GM12873 (cell line): ENCODE results near the gene CHN1.

Experiments used
- TF ChIP-seq, protein P1 (sequence below): IDR thresholded peaks from 2 replicates; pipeline ENCODE4 v1.5.1; 2012; ENCODE audit warnings: low read depth, mild to moderate bottlenecking, moderate library complexity, low read length, control low read depth; ENCODE audit not compliant: insufficient read depth; ENCODE audit errors: missing control alignments

Gene CHN1

DNA sequence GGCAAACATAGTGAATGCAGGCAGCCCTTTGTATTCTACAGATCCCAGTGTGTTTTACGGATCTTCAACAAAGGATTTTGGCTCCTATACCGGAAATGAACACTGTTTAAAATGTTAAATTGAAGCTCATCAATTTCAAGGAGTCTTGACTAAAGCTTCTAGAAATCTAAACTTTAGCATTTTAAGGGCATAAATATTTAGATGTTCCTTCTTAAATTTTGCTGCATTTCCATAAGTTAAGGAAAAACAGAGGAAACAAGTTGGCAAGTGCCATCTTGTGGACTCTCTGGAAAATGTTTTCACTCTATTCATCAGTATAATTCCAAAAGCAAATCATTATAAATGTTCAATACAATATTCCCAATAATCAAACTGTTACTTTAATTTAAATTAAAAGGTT is 19.6 kb downstream of the CHN1 start:
- TF ChIP-seq, protein P1, sequence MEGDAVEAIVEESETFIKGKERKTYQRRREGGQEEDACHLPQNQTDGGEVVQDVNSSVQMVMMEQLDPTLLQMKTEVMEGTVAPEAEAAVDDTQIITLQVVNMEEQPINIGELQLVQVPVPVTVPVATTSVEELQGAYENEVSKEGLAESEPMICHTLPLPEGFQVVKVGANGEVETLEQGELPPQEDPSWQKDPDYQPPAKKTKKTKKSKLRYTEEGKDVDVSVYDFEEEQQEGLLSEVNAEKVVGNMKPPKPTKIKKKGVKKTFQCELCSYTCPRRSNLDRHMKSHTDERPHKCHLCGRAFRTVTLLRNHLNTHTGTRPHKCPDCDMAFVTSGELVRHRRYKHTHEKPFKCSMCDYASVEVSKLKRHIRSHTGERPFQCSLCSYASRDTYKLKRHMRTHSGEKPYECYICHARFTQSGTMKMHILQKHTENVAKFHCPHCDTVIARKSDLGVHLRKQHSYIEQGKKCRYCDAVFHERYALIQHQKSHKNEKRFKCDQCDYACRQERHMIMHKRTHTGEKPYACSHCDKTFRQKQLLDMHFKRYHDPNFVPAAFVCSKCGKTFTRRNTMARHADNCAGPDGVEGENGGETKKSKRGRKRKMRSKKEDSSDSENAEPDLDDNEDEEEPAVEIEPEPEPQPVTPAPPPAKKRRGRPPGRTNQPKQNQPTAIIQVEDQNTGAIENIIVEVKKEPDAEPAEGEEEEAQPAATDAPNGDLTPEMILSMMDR = no peak

DNA sequence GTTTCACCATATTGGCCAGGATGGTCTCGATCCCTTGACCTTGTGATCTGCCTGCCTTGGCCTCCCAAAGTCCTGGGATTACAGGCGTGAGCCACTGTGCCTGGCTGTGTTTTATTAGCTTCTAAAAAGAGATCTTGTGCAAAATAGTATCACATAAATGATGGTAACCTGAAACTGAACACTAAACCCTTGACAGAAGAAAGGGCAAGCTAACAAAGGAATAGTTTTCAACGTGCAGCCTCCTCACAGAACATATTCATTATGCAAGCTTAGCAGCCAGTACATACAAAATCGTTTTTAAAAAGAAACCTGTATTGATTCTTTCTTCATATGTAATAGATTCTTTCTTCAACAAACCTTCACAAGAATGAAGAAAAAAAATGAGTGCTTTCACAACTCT is 20.6 kb downstream of the CHN1 start:
- TF ChIP-seq, protein P1 = no peak

DNA sequence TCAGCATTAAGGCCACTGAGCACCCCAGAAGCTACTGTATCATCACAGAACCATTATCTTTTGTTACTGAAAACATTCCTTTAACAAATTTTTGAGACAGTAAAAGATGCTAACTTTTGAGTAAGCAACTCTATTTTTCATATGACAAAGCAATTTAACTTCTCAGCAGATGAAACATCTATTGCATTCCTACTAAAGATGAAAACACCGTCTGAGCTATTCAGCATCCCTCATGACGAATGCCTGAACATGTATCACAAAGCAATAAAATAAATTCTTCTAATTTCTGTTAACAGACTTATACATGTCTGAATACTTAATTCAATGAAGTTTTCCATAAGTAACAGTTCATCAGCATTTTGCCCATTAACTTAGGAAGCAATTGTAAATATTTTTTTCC is 23.9 kb downstream of the CHN1 start:
- TF ChIP-seq, protein P1 = no peak

DNA sequence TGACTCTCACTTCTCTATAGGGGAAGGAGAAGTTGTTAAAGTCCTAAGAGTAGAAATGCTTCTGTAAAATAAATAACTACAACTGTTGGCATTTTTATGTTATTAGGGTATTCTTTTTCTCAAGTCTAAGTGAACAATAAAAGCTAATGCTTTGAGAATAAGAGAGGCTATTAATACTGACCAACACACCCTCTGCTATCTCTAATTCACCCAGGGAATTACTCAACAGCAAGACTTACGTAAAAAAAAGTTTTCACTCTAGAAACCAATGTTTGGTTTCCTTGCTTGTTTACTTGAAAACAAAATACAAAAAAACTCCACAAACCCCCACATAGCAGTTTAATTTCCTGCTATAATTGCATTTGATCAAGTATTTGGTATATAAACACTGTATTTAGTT is 25.2 kb downstream of the CHN1 start:
- TF ChIP-seq, protein P1 = no peak

DNA sequence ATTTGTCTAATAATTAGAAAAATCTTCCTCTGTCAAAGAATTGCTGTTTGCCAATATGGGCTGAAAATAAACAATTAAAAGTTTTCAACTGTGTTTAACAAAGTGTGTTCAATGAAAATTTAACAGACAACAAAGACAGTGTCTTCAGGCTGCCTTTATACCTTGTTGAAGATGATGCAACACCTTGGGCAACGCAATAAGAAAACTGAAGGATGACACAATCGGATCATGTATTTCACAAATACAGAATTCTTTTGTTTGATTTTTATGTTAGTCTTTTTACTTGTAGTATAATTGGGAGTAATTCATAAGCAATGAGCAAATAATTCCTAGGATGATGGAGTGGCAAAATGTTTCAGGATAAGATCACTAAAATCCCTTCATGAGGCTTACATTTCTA is 27.8 kb downstream of the CHN1 start:
- TF ChIP-seq, protein P1 = no peak

DNA sequence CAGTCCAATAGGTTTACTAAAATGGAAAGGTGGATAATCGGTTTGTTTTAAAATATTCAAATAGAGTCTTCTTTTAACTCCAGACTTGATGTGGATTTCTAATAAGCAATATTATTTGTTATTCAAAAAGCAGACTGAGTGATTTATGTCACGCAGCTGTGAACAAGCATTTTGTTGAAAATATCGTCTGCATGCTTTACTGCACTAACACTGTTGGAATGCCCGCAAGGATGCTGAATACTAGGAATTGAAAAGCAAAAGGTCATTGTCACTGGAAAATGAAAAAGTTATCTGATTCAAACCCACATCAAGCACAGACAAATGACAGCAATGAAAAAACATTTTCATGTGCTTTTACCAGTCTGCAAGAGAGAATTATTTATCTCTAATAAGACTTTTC is 31.1 kb downstream of the CHN1 start:
- TF ChIP-seq, protein P1 = no peak

DNA sequence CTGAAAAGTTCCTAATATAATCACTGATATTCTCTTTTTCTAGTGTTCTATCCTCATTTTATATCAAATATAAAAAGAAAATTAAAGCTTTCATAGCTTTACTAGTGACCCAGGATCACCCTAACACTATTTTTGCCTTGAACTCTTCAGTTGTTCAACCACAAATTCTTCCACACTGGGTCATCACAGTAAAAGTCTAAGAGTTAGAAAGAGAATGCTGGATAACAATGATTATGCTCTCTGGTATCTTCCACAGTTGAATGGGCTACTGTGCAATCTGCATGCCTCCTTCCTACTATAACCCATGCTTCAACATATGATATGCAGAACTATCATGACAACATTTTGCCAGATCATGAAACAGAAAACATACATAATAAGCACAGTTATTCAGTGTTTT is 32.3 kb downstream of the CHN1 start:
- TF ChIP-seq, protein P1 = no peak
